Right lobe of liver (tissue), 6 donors: Measurements from ENCODE around the gene EDN2. TPM values are rescaled to one million over a fixed set of nuclear protein-coding genes. Genes with fewer than 3 reads are reported as not detected.

ENCODE experiments used
- ATAC-seq, 4 donors: fragments of 200-7000 bp; cut with Tn5 transposase; one replicate each; pipeline ENCODE4 v1.9.1; 2020; ENCODE audit warnings: mild to moderate bottlenecking in 4 of 4, moderate library complexity in 4 of 4
- DNase-seq, 3 donors: peaks; one replicate each; pipeline ENCODE4 v3.0.0-alpha.2; 2020
- H3K27ac ChIP-seq, 3 donors: fragments of 200-600 bp; one replicate each; pipeline ENCODE4 v1.8.0; 2022
- H3K27me3 ChIP-seq, 2 donors: fragments of 200-600 bp; one replicate each; pipeline ENCODE4 v1.8.0; 2022
- H3K36me3 ChIP-seq, 4 donors: fragments of 200-600 bp; sonication (generic) in 1 of 4; one replicate each; pipeline versions ENCODE4 v1.5.1 to v1.8.0; 2017 to 2022; ENCODE audit warnings: control low read depth in 1 of 4
- H3K4me1 ChIP-seq, 4 donors: fragments of 200-600 bp; sonication (generic) in 1 of 4; one replicate each; pipeline versions ENCODE4 v1.5.1 to v1.8.0; 2017 to 2022; ENCODE audit warnings: control low read depth in 1 of 4
- H3K4me3 ChIP-seq, 3 donors: fragments of 200-600 bp; one replicate each; pipeline ENCODE4 v1.8.0; 2022
- H3K9me3 ChIP-seq, 4 donors: fragments of 200-600 bp; sonication (generic) in 1 of 4; one replicate each; pipeline versions ENCODE4 v1.5.1 to v1.8.0; 2017 to 2022; ENCODE audit warnings: control low read depth in 1 of 4
- POLR2A ChIP-seq: fragments of 450-650 bp; IDR thresholded peaks from one replicate; pipeline ENCODE4 v1.6.1; 2017; ENCODE audit warnings: antibody characterized with exemption, mild to moderate bottlenecking
- WGBS: methylation state at CpG from one replicate; pipeline ENCODE4 v1.1.6; 2018; ENCODE audit warnings: low coverage, low lambda C conversion rate; ENCODE audit not compliant: insufficient coverage; ENCODE audit errors: missing lambda C conversion rate; 5-methylcytosine and 5-hydroxymethylcytosine counted together
- intact Hi-C, 2 donors: fragments of 100-400 bp; cut with DNase I; formaldehyde crosslinking; loops; one replicate each; pipeline versions ENCODE4 v1.11.2 to v1.14.1; 2022
- total RNA-seq, 6 experiments: library from RNA; depleted of rRNA in 2 of 6; stranded (reverse); fragments of >200 nt in 2 of 6; fragmentation: NEBNext Ultra II Directional in 3 of 6; extraction: Animal tissue kit (Norgen Biotek cat#: 25700) in 3 of 6; gene quantifications; one replicate each; pipeline versions ENCODE4 v1.1.0 to v1.2.4, GENCODE V29; 2016 to 2023
- TF ChIP-seq, protein P1 (sequence below), 4 donors: fragments of 200-600 bp in 3 of 4; fragments of 450-650 bp in 1 of 4; IDR thresholded peaks; one replicate each; pipeline versions ENCODE4 v1.5.1 to v1.8.0; 2016 to 2022; ENCODE audit warnings: antibody characterized with exemption in 4 of 4, mild to moderate bottlenecking in 2 of 4
- donor health status: DM: no; HTN: yes; CAD: no.
- donor health status: DM: no; HTN: no; CAD: no.
- donor health status: DM: no; HTN: no; CAD: no.
- donor health status: DM: no; HTN: yes; CAD: no.
- donor health status: DM: no; HTN: yes; CAD: no.

The EDN2 gene
- total RNA-seq, 6 experiments from 2014 or later, result 0.18 to 1.6 (median 0.31) TPM; not detected in 2

DNA sequence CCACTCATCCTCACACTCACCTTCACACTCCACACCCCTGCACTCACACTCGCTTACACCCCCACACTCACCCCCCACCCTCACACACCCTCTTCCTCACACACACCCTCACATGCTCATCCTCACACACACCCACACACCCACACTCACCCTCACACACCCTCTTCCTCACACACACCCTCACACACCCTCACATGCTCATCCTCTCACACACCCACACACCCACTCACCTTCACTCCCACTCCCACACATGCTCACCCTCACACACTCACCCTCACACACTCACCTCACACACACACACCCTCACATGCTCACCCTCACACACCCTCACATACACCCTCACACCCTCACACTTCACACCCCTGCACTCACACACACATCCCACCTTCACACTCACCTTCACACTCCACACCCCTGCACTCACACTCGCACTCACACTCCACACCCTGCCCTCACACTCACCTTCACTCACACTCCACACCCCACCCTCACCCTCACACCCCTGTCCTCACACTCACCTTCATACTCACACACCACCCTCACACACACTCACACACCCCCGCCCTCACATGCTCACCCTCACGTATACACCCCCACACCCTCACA lies 42.6 kb upstream of the EDN2 start:
- H3K9me3 ChIP-seq, result no peaks in the 10 kb centered on the region
- no peak overlapping the region for H3K27ac ChIP-seq
- H3K36me3 ChIP-seq, result no peaks in the 10 kb centered on the region
- ATAC-seq (no peak), DNase-seq (peak in 2 of 3 donors; percentile 2 to 15)
- H3K27me3 ChIP-seq, result no peaks in the 10 kb centered on the region
- TF ChIP-seq, protein P1, sequence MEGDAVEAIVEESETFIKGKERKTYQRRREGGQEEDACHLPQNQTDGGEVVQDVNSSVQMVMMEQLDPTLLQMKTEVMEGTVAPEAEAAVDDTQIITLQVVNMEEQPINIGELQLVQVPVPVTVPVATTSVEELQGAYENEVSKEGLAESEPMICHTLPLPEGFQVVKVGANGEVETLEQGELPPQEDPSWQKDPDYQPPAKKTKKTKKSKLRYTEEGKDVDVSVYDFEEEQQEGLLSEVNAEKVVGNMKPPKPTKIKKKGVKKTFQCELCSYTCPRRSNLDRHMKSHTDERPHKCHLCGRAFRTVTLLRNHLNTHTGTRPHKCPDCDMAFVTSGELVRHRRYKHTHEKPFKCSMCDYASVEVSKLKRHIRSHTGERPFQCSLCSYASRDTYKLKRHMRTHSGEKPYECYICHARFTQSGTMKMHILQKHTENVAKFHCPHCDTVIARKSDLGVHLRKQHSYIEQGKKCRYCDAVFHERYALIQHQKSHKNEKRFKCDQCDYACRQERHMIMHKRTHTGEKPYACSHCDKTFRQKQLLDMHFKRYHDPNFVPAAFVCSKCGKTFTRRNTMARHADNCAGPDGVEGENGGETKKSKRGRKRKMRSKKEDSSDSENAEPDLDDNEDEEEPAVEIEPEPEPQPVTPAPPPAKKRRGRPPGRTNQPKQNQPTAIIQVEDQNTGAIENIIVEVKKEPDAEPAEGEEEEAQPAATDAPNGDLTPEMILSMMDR (IDR thresholded peaks at IDR 0.05), result no peak
- TF ChIP-seq POLR2A, result no peak
- intact Hi-C loops, result no loop called here
- no peak overlapping the region for H3K4me3 ChIP-seq
- 97% methylated on average over 4 of the region's 4 CpGs for WGBS
- H3K4me1 ChIP-seq, result no peaks in the 10 kb centered on the region

- H3K4me1 ChIP-seq, result no peaks in the 10 kb centered on the region
- no peak overlapping the region for H3K4me3 ChIP-seq
- no peak overlapping the region for H3K27ac ChIP-seq
- 96% methylated on average over 9 of the region's 18 CpGs for WGBS
- no peaks in the 10 kb centered on the region for H3K9me3 ChIP-seq
- DNase-seq (no peak), ATAC-seq (no peak)
- H3K27me3 ChIP-seq, result no peaks in the 10 kb centered on the region
- H3K36me3 ChIP-seq, result no peaks in the 10 kb centered on the region
- intact Hi-C loops, result no loop called here
- no peak for TF ChIP-seq POLR2A
- TF ChIP-seq, protein P1 (IDR thresholded peaks at IDR 0.05), result no peak
Measured at GRCh38 chr1:41525891-41526587, 41.6 kb upstream of the EDN2 start.

DNA sequence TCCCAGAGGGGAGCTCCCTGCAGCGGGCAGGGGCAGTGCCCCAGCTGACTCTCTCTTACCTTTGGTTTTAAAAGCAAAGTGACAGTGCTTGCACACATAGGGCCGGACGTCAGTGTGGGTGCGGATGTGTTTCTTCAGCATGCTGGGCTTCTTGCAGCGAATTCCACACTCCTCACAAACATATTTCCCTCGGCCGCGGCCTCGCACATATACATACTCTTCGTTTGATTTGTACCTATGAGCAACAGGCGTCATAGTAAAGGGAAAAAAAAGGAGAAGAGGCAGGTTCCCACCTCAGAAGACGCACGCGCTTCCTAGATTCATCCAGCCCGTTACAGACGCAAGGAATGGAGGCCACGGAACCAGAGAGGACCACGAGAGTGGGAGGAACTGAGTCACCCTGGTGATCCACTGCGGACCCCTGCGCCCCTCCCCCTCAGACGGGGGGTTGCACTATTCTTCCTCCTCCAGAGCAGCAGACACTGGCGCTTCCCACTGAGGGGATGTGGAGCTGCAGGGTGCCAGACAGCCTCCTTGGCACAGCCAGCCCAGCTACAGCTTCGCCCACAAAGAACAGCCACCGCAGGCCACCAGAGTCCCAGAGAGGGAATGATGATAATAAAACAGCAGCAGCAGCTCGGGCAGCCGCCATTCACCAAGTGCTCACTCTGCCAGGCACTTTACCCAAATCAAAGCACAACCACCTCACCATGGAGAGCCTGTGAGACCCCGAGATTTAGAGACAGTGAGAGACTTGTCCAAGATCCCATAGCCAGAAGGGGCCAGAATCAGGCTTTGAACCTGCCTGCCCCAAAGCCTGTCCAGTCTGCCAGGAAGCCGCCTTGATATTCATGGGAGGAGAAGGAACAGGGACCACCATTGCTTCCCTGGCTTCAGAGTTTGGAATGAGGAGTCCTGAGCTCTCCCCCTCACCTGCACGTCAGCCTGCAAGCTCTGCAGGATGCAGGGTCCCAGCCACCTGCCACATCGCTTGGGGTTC lies 40.5 kb upstream of the EDN2 start:
- Histone ChIP-seq H3K4me1 (no peaks in the 10 kb centered on the region), H3K27ac (no peak overlapping the region), H3K36me3 (no peaks in the 10 kb centered on the region), H3K9me3 (no peaks in the 10 kb centered on the region), H3K4me3 (no peak overlapping the region), H3K27me3 (no peaks in the 10 kb centered on the region)
- no peak for TF ChIP-seq POLR2A
- TF ChIP-seq, protein P1 (IDR thresholded peaks at IDR 0.05), result no peak
- intact Hi-C loops, result no loop called here
- WGBS, result 86% methylated on average over 16 of the region's 30 CpGs
- no peak for DNase-seq
- no peak for ATAC-seq

DNA sequence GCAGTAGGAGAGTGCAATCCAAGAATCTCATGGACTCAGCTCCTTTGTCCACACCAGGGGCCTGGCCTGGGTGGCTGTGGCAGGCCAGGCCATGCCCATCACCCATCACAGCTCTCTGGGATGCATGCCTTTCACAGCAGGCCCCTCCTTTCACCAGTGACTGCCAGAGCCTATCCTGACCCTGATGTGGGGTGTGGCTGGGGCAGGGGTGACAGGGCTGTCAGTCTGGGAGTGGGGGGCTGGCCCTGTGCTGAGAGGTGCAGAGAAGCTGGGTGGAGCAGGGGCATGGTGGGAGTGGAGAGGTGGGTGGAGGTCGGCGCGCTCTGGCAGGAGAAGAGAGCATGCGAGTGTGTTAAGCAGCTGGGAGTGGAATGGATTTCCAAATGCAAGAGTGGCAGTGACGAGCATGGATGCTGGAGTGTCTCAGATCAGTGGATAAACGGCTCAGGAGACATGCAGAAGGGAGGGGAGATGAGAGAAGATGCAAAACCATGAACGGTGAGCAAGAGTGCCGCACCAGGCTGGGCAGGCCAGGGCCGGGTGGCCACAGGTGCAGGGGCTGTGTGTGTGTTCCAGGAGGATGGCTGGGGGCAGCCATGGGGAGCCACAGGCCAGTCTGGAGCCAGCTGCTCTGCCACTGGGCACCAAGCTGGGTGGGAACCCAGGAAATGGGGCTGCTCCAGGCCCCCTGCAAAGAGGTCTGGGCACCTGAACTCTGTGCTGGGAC lies 39.6 kb upstream of the EDN2 start:
- H3K27me3 ChIP-seq, result no peaks in the 10 kb centered on the region
- intact Hi-C loops, result no loop called here
- no peaks in the 10 kb centered on the region for H3K36me3 ChIP-seq
- H3K4me3 ChIP-seq, result no peak overlapping the region
- no peak overlapping the region for H3K27ac ChIP-seq
- no peaks in the 10 kb centered on the region for H3K4me1 ChIP-seq
- TF ChIP-seq POLR2A, result no peak
- TF ChIP-seq, protein P1 (IDR thresholded peaks at IDR 0.05), result no peak
- no peaks in the 10 kb centered on the region for H3K9me3 ChIP-seq
- whole genome bisulfite sequencing, result 92% methylated on average over 4 of the region's 9 CpGs
- ATAC-seq, result no peak
- no peak for DNase-seq
